HG03469 (cell line): ENCODE results near the gene AMDHD2.

ENCODE experiments used
- ATAC-seq: cut with Tn5 transposase; IDR thresholded peaks from one replicate; pipeline ENCODE4 v1.9.1; 2021; ENCODE audit warnings: mild to moderate bottlenecking, moderate library complexity, moderate number of reproducible peaks; ENCODE audit not compliant: unreplicated experiment

The AMDHD2 gene

DNA sequence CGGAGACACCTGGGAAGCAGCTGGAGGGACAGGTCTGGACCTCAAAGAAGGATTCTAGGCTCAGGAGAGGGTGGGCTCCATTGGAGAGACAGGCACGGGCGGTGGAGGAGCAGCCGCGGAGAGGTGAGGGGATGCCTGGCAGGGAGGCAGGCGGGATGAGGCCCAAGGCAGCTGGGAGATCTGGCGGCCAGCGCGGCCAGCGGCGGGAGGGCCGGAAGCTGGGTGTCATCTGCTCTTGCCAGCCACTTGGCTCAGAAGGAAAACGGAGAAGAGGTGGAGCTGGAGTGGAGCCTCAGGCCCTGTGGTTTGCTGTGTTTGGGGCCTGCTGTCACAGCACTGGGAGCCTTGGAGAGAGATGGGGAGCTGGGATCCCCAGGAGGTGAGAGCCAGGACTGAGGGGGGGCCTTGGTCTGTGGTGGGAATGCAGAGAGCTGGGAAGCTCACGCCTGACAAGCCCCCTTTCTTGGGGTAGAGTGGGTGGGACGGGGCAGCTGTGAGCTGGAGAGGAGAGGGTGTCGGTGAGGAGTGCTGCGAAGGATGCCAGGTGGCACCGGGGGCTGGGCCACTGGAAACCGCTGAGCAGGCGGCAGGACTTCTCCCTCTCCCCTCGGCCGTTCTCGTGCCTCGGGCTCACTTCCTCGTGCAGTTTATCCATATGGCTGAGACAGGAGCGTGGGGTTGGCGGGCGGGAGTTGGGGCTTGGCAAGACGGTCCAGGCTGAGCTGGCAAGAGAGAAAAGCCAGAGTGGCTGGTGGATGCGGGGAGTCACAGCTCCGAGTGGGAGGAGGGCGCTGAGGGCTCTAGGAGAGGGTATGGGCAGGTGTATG is 37.2 kb upstream of the AMDHD2 start:
- no peak for ATAC-seq

DNA sequence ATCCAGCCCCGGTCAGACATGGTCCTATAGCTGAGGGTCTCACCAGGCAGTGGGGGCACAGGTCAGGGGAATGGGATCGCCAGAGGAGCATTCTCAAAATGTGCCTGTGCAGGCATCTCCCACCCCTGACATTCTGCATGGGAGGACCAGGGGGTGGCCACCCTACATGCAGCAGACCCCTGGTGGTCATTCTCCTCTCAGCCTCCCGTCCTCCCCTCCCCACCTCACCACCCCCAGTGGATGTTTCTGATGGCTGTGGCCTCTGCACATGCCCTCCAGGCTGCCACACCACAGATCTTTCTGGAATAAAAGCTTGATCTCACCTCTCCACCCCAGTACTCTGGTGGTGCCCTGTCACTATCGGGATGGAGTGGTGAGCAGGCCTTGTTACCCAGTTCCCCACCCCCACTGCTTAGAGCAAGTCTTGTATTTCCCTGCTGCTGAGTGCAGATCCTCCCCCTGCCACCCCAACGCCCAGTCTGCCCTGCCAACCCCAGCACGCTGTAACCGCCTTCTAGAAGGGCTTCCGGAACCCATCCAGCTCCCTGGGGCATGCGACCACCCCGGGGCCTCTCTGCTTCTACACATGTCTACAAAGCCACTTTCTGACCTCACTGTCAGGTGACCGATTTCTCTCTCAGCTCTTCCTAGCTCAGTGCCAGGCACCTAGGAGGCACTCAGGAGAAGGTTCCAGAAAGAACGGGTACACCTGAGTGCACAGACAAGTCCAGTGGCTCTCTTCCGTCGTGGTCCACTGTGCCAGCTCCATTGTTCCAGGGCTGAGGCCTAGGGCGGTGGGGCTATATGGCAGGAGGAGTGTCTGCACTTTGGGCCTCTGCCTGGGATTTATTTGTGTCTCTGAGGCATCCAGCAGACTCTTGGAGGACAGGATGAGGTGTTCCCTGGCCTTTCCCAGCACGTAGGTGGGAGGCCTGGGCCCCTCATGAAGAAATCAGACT is 36.0 kb upstream of the AMDHD2 start:
- ATAC-seq: no peak

DNA sequence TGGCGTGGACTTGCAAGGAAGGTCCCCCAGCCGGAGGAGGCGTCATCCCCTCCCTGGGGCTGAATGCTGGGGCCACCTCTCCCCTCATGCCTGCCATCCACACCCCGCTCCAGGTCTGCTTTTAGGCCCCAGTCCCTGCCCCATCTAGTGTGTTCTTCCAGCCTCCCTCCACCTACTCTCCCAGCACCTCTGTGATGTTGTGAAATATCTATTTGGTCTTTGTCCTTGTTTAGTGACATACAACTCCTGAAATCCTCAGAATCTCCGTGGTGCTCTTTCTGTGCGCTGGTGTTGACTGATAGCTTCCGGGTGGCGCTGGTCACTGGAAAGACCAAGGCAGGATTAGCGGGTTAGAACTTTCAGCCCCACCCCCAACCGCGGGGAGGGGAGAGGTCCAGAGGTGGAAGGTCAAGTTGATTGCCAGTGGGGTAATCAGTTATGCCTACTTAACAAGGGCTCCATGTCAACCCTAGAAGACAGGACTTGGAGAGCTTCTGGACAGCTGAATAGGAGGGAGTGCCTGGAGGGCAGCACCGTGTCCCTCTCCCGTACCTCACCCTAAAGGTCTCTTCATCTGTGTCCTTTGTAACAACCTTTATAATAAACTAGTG is 35.2 kb upstream of the AMDHD2 start:
- no peak for ATAC-seq

DNA sequence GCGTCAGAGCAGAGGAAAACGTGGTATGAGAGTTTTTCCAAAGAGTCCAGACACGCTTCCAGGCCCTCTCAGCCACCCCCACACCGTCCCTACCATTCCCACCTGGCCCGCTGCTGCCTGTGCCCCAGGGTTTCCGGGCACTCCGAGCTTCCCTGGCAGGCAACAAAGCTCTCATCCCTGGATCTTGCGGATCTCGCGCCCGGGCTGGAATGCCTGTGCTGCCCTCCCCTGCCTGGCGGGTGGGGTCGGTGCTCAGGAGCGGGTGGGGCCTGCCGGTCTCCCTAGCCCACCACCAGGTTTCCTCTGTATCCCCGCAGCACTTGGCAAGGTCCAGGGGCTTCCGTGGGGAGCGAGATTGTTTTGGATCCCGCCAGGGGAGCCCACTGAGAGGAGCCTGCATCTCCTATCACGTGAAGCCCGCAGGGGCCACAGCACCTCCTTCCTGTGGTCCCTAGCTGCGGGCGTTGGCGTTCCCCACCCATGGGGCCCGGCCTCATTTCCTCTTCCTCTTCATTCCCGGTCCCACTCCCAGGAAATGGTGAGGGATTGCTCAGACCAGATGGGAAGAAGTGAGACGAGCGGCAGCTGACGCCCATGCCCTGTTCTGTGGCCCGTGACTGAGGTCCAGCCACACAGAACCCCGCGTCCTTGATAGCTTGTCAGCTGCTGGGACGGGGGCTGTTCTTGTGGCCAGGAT is 34.2 kb upstream of the AMDHD2 start:
- ATAC-seq: no peak

DNA sequence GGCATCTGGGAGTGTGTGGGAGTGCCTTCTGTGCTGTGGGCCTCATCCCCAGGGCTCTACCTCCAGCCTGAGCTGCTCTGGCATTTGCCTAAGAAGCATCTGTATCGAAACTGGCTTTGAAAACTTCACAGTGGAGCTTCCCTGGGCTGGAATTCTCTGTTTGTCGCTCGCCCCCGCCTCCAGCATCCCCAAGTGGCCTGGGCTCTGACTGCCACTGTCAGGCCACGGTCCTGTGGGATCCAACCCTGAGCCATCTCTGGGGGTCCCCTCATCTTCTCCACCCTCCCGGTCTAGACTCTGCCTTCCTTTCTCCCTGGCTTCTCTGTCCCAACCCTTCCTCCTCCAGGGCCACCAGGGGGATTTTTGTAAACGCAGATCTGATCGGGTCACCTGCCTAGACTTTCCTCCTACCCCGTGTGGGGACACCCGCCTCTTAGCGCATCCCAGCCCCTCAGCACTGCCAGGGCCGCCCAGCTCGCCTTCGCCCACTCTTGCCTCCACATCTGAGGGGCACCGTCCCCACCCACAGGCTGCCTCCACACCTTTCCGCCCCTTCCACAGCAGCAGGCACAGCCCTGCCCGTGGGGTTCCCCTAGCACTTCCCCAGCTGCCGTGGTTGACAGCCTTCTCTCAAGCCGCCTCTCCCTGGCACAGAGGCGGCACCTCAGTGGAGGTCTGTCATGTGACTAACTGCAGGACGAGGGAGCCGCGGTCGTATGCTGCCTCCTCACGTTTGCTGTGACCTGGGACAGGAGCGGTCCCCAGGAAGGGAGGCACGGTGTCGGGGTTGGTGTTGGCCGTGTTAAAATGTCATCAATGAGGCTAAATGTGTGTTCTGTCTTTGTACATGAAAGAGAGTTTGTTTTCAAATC is 33.3 kb upstream of the AMDHD2 start:
- no peak for ATAC-seq

DNA sequence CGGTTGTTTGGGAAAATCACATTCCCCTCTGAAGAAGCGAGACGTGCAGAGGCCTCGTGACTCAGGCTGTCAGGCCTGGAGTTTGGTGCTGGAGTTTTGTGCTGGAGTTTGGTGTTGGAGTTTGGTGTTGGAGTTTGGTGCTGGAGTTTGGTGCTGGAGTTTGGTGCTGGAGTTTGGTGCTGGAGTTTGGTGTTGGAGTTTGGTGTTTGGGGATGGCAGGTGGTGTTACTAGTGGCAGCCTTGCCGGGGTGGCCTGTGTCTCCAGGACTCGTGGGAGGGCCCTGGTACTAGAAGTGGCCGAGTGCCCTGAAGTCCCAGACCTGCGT is 32.7 kb upstream of the AMDHD2 start:
- no peak for ATAC-seq

DNA sequence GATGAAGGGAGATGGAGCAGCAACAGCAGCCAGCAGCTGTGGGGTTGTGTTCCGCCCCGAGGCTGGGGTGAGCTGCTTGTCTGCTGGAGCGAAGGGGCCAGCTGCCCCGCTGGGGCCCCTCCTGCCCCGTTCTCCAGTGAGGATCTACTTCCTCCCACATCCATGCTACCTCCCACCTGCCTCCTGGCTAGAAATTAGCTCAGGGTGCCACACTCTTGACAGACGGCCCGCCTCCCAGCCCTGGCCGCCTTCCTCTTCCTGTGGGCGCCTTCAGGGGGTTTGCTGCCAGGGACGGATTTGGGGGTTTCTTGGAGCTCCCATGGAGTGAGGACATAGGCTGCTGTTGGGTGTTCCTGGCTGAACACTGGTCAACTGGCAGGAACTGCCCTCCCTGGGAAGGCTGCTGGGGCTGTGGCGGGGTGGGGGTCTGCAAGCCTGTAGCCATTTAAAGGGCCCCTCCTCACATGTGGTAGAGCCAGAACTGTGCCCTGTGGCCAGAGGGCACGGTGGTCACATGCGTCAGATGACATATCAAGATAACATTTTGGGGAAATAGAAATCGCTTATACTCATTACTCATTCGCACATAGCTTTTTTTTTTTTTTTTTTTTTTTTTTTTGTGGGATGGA is 32.2 kb upstream of the AMDHD2 start:
- ATAC-seq: no peak

DNA sequence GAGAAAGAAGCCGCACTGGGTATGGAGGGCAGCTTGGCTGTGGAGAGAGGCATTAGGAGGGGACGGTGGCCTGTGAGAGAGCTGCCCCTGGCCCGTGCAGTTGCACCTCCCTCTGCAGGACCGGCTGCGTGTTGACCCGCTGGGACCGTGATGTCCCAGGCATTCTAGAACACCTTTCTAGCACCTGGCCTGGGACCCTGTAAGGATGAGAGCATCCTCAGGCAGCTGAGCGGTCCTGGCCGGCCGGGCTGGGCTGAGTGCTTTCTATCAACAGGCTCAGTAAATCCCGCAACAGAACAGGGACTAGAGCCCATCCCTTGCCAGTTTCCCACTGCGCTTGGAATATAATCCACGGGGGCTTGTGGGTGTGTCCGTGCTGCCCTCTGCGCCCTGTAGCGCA is 30.6 kb upstream of the AMDHD2 start:
- no peak for ATAC-seq

DNA sequence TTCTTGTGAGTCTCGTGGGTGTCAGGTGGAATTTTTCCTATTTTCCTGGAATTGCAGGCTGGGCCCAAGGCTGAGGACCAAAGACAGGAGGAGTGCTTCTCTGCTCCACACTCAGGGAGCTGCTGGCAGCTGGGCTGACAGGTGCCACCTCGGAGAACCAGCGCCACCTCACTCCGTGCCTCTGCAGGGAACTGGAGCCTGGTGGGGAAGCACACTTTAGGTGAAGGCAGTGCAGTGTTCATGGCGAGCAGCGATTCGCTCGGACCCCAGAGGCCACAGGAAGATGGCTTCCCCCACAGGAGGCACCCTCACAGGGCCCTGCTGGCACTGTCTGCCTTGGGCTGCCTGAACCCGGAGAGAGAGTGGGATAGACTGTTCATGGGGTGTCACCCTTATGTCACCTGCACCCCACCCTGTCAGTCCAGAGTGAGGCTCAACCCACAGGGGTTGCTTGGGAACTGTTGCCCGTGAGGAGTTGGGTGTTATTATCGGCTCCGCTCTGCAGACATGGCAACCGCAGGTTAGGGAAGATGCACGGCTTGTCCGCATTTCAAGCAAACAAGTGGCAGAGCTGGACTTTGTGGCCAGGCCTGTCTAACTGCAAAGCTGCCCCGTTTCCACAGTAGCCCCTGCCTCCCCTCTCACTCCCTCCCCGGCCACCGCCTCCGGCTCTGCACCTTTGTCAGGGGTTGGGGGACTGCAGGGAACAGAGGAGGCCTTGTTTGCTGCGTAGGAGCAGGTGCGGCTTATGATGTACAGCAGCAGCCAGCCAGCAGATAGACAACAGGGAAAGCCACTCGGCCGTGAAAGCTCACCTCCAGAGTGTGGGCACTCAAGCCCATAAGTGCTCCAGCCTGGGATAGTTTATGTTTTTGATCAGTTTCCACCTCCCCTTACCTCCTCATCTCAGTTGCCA is 29.7 kb upstream of the AMDHD2 start:
- ATAC-seq: no peak

DNA sequence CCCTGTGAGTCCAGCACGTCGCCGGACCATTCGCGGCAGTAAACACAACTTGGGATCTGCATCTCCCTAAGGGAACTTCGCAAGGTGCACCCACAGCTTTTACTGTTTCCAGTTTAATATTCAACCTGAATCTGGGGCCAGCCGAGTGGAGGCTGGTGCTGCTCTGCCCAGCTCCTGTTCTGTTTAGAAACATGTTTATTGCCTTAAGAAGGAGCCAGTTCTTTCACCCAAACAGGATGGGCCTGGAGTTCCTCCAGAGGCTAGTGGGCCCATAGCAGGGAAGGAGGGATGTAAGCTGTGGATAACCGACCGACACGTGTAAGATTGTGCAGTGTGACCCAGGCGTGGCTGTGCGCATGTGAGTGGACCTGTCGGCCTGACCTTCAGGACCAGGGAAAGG is 27.9 kb upstream of the AMDHD2 start:
- ATAC-seq: no peak

DNA sequence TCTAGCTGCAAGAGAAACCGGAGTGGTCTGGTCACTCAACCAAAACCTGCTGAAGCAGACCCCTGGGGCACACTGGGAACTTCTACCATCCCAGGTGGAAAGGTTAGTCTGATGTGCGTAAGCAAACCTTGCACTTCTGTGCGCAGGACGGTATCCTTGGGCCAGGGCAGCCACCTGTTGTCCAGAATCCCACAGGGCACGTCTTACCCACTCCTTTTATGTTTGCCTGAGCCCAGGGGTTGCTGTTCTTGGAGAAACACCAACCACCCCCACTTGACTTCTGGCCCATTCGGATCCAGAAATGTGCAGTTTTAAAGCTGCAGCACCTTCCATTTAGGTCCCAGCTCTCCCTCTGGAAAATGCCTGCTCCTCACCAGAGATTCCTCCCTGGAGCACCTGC is 26.6 kb upstream of the AMDHD2 start:
- no peak for ATAC-seq

DNA sequence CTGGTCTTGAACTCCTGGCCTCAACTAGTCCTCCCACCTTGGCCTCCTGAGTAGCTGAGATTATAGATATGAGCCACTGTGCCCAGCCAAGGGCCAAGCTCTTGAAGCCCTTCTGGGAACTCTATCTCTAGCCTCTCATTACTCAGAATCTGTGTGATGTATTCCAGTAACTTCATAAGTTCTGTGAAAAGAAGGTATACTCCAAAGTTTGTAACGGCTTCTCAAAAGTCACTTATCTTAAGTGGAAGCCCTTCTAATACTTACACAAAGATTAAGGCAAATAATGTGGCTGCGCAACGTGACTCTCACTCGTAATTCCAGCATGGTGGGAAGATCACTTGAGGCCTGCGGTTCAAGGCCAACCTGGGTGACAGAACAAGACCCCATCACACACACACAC is 25.6 kb upstream of the AMDHD2 start:
- ATAC-seq: no peak

DNA sequence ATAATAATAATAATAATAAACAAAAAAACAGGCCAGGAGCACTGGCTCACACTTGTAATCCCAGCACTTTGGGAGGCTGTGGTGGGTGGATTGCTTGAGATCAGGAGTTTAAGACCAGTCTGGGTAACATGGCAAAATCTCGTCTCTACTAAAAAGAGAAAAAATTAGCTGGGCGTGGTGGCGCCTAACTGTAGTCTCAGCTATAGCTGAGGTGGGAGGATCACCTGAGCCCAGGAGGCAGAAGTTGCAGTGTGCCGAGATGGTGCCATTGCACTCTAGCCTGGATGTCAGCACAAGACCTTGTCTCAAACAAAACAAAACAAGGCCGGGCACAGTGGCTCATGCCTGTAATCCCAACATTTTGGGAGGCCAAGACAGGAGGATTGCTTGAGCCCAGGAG is 25.1 kb upstream of the AMDHD2 start:
- ATAC-seq: no peak

DNA sequence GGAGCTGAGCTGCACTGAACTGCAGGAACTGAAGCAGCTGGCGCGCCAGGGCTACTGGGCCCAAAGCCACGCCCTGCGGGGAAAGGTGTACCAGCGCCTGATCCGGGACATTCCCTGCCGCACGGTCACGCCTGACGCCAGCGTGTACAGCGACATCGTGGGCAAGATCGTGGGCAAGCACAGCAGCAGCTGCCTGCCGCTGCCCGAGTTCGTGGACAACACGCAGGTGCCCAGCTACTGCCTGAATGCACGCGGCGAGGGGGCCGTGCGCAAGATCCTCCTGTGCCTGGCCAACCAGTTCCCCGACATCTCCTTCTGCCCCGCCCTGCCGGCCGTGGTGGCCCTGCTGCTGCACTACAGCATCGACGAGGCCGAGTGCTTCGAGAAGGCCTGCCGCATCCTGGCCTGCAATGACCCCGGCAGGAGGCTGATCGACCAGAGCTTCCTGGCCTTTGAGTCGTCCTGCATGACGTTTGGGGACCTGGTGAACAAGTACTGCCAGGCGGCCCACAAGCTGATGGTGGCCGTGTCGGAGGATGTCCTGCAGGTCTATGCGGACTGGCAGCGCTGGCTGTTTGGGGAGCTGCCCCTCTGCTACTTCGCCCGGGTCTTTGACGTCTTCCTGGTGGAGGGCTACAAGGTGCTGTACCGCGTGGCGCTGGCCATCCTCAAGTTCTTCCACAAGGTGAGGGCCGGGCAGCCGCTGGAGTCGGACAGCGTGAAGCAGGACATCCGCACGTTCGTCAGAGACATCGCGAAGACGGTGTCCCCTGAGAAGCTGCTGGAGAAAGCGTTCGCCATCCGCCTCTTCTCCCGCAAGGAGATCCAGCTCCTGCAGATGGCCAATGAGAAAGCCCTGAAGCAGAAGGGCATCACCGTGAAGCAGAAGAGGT is 23.7 kb upstream of the AMDHD2 start:
- no peak for ATAC-seq

DNA sequence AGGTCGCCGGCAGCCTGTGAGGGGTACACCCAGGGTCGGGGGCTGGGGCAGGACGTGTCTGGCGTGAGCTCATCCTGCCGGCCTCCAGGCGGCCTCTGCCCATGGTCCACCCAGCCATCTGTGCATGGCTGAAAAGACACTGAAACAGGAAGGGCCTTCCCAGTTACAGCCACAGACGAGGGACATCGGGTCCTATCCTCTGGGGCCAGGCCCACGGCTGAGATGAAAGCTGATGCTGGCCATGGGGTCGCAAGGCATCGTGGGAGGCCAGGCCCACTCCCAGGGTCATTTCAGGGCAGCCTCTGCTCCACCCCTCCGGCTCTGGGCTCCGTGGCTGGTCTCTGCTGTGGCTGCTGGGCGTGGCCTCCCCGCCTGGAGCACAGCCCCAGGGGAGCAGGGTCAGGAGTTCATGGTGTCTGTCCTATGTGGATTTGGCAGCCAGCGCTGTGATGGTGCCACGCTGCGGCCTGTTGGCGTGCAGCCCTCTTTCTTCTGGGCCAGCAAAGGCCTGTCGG is 23.0 kb upstream of the AMDHD2 start:
- no peak for ATAC-seq

DNA sequence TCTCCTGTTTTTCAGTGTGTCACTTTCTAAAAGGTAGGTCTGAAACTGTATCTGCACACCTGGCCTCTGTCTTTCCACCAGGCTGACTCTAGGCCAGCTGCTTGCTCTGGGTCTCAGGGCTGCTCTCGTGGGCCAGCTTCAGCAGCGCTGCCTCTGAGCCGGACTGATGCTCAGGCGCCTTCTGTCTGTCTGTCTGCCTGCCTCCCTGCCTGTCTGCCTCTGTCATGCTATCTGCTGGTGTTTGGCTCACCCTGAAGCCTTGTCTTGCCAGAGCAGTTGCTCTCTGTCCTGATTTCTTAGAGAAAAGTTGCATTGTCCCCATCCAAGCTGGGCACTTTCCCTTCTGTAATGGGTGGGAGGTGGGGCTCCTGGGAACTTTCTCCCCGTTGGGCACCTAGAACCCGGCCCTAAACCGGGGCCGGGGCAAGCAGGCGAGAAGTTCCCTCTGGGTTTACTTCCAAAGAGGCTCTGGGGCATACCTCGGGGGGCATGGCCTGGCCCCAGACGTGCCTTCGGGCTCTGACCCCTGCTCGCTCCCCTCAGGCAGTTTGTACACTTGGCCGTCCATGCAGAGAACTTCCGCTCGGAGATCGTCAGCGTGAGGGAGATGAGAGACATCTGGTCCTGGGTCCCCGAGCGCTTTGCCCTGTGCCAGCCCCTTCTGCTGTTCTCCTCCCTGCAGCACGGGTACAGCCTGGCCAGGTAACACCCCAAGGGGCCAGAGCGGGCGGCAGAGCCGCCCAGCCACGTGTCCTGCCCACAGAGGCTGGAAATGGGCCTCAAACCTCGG is 22.3 kb upstream of the AMDHD2 start:
- ATAC-seq: no peak
